Thoracic aorta (tissue), 2 donors: ENCODE data around the gene HIGD2A. TPM values are rescaled to one million over a fixed set of nuclear protein-coding genes. Genes with fewer than 3 reads are reported as not detected.

Source experiments
- ATAC-seq: fragments of 150-250 bp; one replicate; pipeline ENCODE4 v1.8.0; 2017; ENCODE audit warnings: low read depth; ENCODE audit not compliant: insufficient number of reproducible peaks, low FRiP score
- DNase-seq: peaks from one replicate; pipeline ENCODE4 v3.0.0-alpha.2; 2020; ENCODE audit warnings: low spot score
- H3K27ac ChIP-seq, 2 donors: fragments of 200-600 bp; sonication (generic); 1 replicate in 1 of 2; 2 replicates in 1 of 2; pipeline ENCODE4 v1.5.1; 2016; ENCODE audit warnings: mild to moderate bottlenecking in 2 of 2, moderate library complexity in 2 of 2
- H3K27me3 ChIP-seq: fragments of 200-600 bp; sonication (generic); replicated peaks from 2 replicates; pipeline ENCODE4 v1.6.0; 2016; ENCODE audit warnings: mild to moderate bottlenecking; ENCODE audit not compliant: insufficient read depth
- H3K36me3 ChIP-seq: fragments of 200-600 bp; sonication (generic); one replicate; pipeline ENCODE4 v1.5.1; 2016
- H3K4me1 ChIP-seq, 2 donors: fragments of 200-600 bp; sonication (generic); 1 replicate in 1 of 2; 2 replicates in 1 of 2; pipeline versions ENCODE4 v1.5.1 to v1.6.0; 2016; ENCODE audit warnings: low read depth in 2 of 2, mild to moderate bottlenecking in 1 of 2; ENCODE audit not compliant: control insufficient read depth in 1 of 2
- H3K4me3 ChIP-seq: fragments of 200-600 bp; sonication (generic); 2 replicates; pipeline ENCODE4 v1.5.1; 2016; ENCODE audit warnings: mild to moderate bottlenecking
- H3K9me3 ChIP-seq: fragments of 200-600 bp; sonication (generic); 2 replicates; pipeline ENCODE4 v1.5.1; 2016
- CTCF ChIP-seq: fragments of 200-600 bp; sonication (generic); IDR thresholded peaks from one replicate; pipeline ENCODE4 v1.5.1; 2019; ENCODE audit warnings: antibody characterized with exemption
- total RNA-seq, 2 donors: library from RNA; depleted of rRNA; stranded (reverse); fragments of >200 nt; gene quantifications; one replicate each; pipeline versions ENCODE4 v1.1.0 to v1.2.3, GENCODE V29; 2016

Gene HIGD2A
- total RNA-seq, 2 donors from 2014 or later = 45.2 to 57.5 TPM

- Histone ChIP-seq H3K36me3 (no peaks in the 10 kb centered on the region), H3K27me3 (no peaks in the 10 kb centered on the region), H3K4me3 (no peak overlapping the region), H3K4me1 (peaks cover 11 to 19% of the 10 kb centered on the region in 2 donors), H3K9me3 (no peaks in the 10 kb centered on the region), H3K27ac (no peak overlapping the region)
- DNase-seq = no peak
- ATAC-seq = no peak
- no peak for TF ChIP-seq CTCF
Observed at GRCh38 chr5:176427971-176428370, 39.4 kb downstream of the HIGD2A start.

GRCh38 chr5:176429972-176430371 is 41.4 kb downstream of the HIGD2A start:
- H3K4me1 ChIP-seq = peaks cover 2 to 7% of the 10 kb centered on the region in 2 donors
- DNase-seq (no peak), ATAC-seq (no peak)
- H3K4me3 ChIP-seq = no peak overlapping the region
- no peak for TF ChIP-seq CTCF
- H3K27me3 ChIP-seq = no peaks in the 10 kb centered on the region
- H3K36me3 ChIP-seq = no peaks in the 10 kb centered on the region
- no peak overlapping the region for H3K27ac ChIP-seq
- no peaks in the 10 kb centered on the region for H3K9me3 ChIP-seq

GRCh38 chr5:176432707-176433106 is 44.2 kb downstream of the HIGD2A start:
- Histone ChIP-seq H3K36me3 (no peaks in the 10 kb centered on the region), H3K27me3 (no peaks in the 10 kb centered on the region), H3K27ac (no peak overlapping the region), H3K4me3 (no peak overlapping the region), H3K9me3 (no peaks in the 10 kb centered on the region), H3K4me1 (no peaks in the 10 kb centered on the region)
- no peak for TF ChIP-seq CTCF
- no peak for ATAC-seq
- DNase-seq = no peak

- no peak overlapping the region for H3K27ac ChIP-seq
- ATAC-seq = no peak
Observed at GRCh38 chr5:176436656-176437055, 48.1 kb downstream of the HIGD2A start.

GRCh38 chr5:176438959-176439757 is 50.6 kb downstream of the HIGD2A start:
- Histone ChIP-seq H3K27ac (no peak overlapping the region), H3K9me3 (no peaks in the 10 kb centered on the region), H3K36me3 (no peaks in the 10 kb centered on the region), H3K4me3 (no peak overlapping the region), H3K27me3 (no peaks in the 10 kb centered on the region), H3K4me1 (no peaks in the 10 kb centered on the region)
- DNase-seq (no peak), ATAC-seq (no peak)
- TF ChIP-seq CTCF = no peak

More at GRCh38 chr5:176436656-176437055, 48.1 kb downstream of the HIGD2A start:
- DNase-seq = no peak
- H3K4me1 ChIP-seq = no peaks in the 10 kb centered on the region
- no peak for TF ChIP-seq CTCF
- peak overlapping the region; percentile 16 for H3K4me3 ChIP-seq
- no peaks in the 10 kb centered on the region for H3K27me3 ChIP-seq
- no peaks in the 10 kb centered on the region for H3K9me3 ChIP-seq
- no peaks in the 10 kb centered on the region for H3K36me3 ChIP-seq

Other genes with a start within 250 kb of the HIGD2A start
- 10 to 100 TPM; 17.7 to 20.3 TPM for gene SIMC1, start 150.3 kb upstream of the HIGD2A start, total RNA-seq
- 100 to 1,000 TPM in 1 of 2 donors, 10 to 100 TPM in 1; 95.9 to 154 TPM for gene KIAA1191, start 27.0 kb upstream of the HIGD2A start, total RNA-seq
- 10 to 100 TPM; 10.4 to 14.8 TPM for gene ARL10, start 23.3 kb upstream of the HIGD2A start, total RNA-seq
- 10 to 100 TPM in 1 of 2 donors, 1 to 10 TPM in 1; 6.3 to 12.6 TPM for gene NOP16, start 153 bp upstream of the HIGD2A start, total RNA-seq
- gene CLTB, start 27.8 kb downstream of the HIGD2A start, total RNA-seq = 100 to 1,000 TPM; 155 to 192 TPM
- gene FAF2, start 59.6 kb downstream of the HIGD2A start, total RNA-seq = 10 to 100 TPM; 23.0 to 31.2 TPM
- gene RNF44, start 148.7 kb downstream of the HIGD2A start, total RNA-seq = 10 to 100 TPM; 11.1 to 14.7 TPM
- not detected for gene CDHR2, start 160.6 kb downstream of the HIGD2A start, total RNA-seq
- gene GPRIN1, start 221.4 kb downstream of the HIGD2A start, total RNA-seq = 1 to 10 TPM in 1 of 2 donors, under 1 TPM in 1; 0.27 to 2.0 TPM
- not detected for gene SNCB, start 241.8 kb downstream of the HIGD2A start, total RNA-seq
- gene EIF4E1B, start 241.9 kb downstream of the HIGD2A start, total RNA-seq = not detected